NK-92 (cell line): ENCODE measurements around the gene HAUS3.
"Not testable (repeated sequence)": the region's sequence is repeated elsewhere in the genome, so short reads cannot be mapped to it uniquely, and the experiment has no call there.

Source experiments
- DNase-seq: peaks from one replicate; lab custom pipeline; 2025; ENCODE audit not compliant: unreplicated experiment; lab: John Stamatoyannopoulos, UW

Gene HAUS3

DNA sequence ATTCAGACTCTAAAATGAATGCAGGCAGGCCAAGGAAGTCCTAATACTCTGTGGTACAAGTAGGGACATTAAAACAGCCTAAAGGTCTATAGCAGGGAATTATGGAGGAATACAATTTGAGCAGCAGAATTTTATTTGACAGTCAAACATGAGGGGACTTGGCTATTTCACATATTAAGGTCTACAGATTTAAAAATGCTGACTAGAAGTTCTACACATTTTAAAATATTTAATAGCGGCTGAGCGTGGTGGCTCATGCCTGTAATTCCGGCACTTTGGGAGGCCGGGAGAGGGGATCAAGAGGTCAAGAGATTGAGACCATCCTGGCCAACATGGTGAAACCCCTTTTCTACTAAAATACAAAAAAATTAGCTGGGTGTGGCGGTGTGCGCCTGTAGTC, 10.8 kb downstream of the HAUS3 start:
- no peak for DNase-seq

- DNase-seq: no peak
Observed at GRCh38 chr4:2226261-2226660, 15.7 kb downstream of the HAUS3 start.

DNA sequence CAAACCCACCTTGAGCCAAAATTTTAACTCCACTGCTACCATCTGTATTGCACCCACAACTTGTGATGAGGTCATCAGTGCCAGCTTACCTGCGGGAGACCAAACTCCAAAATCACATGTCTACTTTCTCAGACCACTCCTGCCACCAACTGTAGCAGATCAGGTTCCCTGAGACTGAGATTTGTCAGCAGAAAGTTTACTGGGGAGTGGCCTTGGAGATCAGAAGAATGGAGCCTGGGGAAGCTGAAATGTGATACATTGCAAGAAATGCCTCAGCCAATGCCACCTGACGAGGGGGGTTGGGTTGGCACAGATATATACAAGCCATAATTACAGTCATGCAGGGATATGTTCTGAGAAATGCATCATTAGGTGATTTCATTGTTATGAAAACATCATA, 19.1 kb downstream of the HAUS3 start:
- DNase-seq: no peak

- not testable (repeated sequence) for DNase-seq
Observed at GRCh38 chr4:2221378-2221777, 20.5 kb downstream of the HAUS3 start.

DNA sequence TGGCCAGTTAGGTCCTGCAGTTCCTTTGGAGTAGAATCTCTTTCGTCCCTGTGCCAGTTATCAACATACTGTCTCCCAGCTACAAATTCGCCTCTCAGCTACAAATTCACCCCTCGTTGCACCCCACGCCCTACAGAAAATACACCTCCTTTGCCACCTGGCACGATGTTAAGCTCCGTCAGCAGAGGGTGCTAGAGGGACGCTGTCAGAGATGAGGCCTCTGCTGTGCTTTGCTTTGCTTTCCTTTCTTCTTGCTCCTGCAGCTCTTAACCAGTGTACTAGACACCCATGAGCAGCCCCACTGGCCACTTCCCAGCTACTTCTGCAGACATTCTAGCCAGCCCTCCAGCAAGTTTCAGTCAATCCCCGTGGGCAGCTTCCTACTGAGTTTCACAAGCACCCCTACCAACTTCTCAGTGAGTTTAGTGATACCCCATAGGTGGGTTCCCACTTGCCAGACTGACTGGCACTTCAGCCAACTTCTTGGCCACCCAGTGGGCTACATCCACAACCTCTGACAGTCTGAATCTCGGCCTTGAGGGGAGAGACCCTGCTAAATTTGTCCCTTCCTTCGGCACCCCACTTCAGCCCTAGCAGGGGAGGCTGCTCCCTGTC, 21.8 kb downstream of the HAUS3 start:
- no peak for DNase-seq

DNA sequence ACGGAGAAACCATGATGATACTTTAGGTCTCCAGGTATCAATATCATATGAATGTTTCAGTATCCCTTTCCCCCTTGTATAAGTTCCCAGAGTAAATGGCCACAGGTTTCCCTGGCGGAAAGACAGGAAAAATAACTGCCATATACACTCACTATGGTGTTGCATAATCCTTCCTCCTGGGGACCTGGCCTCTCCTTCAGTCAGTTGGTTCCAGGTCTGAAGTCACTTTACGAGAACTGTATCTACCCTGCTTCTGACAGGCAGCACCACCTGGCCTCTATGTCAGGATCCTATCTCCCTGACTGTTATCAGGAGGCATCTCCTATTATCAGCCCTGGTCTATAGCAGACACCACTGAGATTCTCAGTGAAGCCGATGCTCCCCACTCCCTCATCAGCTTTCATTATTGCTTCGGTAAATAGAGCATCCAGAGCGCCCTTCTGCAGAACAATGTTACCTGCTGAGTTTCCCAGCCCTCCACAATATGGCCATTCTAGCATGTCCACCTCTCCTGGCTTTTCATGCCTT, 22.6 kb downstream of the HAUS3 start:
- no peak for DNase-seq

DNA sequence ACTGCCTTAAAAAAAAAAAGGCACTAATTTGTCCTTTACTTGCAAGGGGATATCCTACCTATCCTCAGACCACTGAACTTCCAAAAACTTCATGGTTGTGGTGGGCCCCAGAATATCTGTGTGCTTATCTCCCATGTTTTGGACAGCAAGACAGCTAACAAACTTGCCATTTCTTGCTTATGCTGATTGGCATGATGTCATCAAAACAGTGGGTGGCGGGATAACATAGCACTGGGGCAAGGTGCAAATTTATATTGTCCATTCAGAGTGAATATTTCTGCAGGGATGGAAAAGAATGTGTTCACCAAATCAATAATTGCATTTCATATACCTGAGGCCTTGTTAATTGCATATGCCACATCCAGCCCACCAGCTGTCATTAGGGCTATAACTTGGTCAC, 23.5 kb downstream of the HAUS3 start:
- DNase-seq: no peak

GRCh38 chr4:2217726-2218125, 24.2 kb downstream of the HAUS3 start:
- DNase-seq: no peak

DNA sequence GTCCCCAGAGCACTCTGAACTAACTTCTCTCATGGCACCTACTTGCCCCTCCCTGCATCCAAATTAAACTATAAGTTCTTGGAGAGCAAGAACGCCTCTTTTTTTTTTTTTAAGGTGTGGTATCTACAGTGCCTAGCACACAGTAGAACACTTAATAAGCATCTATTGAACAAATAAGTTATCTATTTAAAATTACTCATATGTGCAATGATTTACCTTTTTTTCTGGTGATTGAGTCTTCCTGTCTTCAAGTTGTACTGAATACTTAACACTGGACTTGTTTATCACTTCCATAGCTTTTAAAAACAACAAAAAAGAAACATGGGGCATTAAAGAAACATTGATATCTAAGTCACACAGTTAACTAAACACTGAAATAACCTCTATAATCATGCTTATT, 29.1 kb downstream of the HAUS3 start:
- DNase-seq: no peak

- not testable (repeated sequence) for DNase-seq
Observed at GRCh38 chr4:2202789-2203188, 39.1 kb downstream of the HAUS3 start.

- no peak for DNase-seq
Observed at GRCh38 chr4:2194496-2194895, 47.4 kb downstream of the HAUS3 start.

GRCh38 chr4:2193326-2193725, 48.6 kb downstream of the HAUS3 start:
- DNase-seq: no peak

DNA sequence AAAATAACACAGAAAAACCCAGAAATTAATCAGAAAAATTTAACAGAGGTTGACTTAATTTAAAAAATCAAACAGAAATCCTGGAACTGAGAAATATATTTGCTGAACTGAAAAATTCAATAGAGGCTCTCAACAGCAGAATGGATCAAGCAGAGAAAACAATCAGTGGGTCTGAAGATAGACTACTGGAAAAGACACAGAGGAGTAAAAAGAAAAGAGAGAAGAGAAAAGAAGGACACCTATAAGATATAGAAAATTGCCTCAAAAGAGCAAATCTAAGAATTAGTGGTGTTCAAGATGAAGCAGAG, 55.1 kb downstream of the HAUS3 start:
- no peak for DNase-seq

DNA sequence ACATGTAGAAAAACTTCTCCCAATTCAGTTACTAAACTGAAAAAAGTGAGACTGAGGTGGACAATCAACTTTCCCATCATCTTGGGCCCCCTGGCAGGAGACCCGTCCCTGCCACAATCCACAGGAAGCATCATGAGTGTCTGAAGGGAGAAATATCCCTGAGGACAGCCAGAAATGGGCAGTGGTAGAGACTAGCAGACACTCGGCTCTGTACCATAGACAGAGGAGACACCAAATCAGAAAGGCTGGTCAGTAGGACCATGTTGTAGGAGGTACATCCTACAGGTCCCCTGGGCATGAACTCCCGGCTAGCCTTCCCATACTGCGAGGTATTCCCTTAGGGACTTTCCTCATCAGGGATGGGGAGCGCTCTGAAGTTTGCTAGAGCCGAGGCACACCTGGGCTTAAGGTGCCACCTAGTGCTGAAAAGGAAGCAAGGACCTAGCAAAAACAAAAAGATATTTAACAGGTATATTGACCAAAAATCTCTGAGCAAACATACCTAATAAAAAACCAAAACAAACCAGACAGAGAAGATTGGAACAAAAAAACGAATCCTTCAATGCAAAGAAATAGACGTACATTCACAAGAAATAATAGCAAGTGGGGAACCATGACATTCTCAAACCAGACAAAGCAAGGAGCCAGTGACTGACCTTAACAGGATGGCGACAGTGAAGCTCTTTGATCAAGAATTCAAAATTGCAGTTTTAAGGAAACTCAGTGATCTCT, 55.6 kb downstream of the HAUS3 start:
- no peak for DNase-seq

DNA sequence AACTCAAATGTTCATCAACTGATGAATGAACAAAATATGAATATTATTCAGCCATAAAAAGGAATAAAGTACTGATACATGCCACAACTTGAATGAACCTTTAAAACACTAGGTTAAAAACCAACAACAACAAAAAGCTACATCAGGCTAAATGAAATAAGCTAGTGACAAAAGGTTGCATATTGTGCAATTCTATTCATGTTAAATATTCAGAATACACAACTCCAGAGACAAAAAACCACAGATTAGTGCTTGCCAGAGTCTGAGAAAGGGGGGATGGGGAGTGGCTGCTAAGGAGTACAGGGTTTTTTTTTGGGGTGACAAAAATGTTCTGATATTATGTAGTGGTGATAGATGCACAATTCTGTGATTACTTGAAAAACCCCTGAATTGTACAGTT, 58.5 kb downstream of the HAUS3 start:
- no peak for DNase-seq

- DNase-seq: no peak
Observed at GRCh38 chr4:2182994-2183393, 58.9 kb downstream of the HAUS3 start.

GRCh38 chr4:2180410-2180809, 61.5 kb downstream of the HAUS3 start:
- no peak for DNase-seq

- no peak for DNase-seq
Observed at GRCh38 chr4:2179717-2180116, 62.2 kb downstream of the HAUS3 start.

GRCh38 chr4:2178986-2179385, 62.9 kb downstream of the HAUS3 start:
- no peak for DNase-seq
